Thyroid gland (tissue), 4 donors: ENCODE data around the gene AKAP5.

ENCODE experiments used
- CTCF ChIP-seq, 6 experiments: fragments of 200-600 bp in 3 of 6; fragments of 450-650 bp in 3 of 6; sonication (generic) in 3 of 6; IDR thresholded peaks; one replicate each; pipeline ENCODE4 v1.5.1; 2016 to 2019; ENCODE audit warnings: antibody characterized with exemption in 6 of 6, mild to moderate bottlenecking in 2 of 6, inconsistent platforms in 1 of 6, moderate library complexity in 1 of 6
- POLR2A ChIP-seq, 2 donors: fragments of 450-650 bp; IDR thresholded peaks; one replicate each; pipeline ENCODE4 v1.6.1; 2017; ENCODE audit warnings: antibody characterized with exemption in 2 of 2, mild to moderate bottlenecking in 2 of 2, moderate library complexity in 1 of 2

DNA sequence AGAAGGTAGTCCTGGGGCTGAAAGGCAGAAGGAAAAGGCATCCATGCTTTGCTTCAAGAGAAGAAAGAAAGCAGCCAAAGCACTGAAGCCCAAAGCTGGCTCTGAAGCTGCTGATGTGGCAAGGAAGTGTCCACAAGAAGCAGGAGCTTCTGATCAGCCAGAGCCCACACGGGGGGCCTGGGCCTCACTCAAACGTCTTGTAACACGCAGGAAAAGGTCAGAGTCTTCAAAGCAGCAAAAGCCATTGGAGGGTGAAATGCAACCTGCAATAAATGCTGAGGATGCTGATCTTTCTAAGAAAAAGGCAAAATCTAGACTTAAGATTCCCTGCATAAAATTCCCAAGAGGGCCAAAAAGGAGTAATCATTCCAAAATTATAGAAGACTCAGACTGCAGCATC, 3.2 kb downstream of the AKAP5 start:
- TF ChIP-seq CTCF (IDR thresholded peaks at IDR 0.05) (no peak), POLR2A (IDR thresholded peaks at IDR 0.05) (no peak)
